Natural killer cell (primary cell): Measurements from ENCODE around the gene DENND5A. TPM values are rescaled to one million over a fixed set of nuclear protein-coding genes. Genes with fewer than 3 reads are reported as not detected.

ENCODE experiments used
- ATAC-seq, 3 donors: fragments of 150-1000 bp in 2 of 3; fragments of 200-7000 bp in 1 of 3; cut with Tn5 transposase; 1 replicate in 1 of 3; 2 replicates in 2 of 3; pipeline ENCODE4 v1.10.0; 2021; ENCODE audit warnings: mild to moderate bottlenecking in 2 of 3, moderate library complexity in 2 of 3
- DNase-seq, 2 donors: peaks; one replicate each; pipeline versions ENCODE4 v3.0.0 to v3.0.0-alpha.2; 2013 to 2021; ENCODE audit warnings: mixed read lengths in 1 of 2
- H3K27ac ChIP-seq: one replicate; pipeline ENCODE4 v1.5.1; 2013; ENCODE audit warnings: mild to moderate bottlenecking, low read length
- H3K27me3 ChIP-seq: one replicate; pipeline ENCODE4 v1.6.1; 2013; ENCODE audit warnings: low read length; ENCODE audit not compliant: control insufficient read depth, insufficient read depth
- H3K36me3 ChIP-seq: one replicate; pipeline ENCODE4 v1.6.1; 2013; ENCODE audit warnings: low read length; ENCODE audit not compliant: control insufficient read depth, insufficient read depth
- H3K4me1 ChIP-seq: one replicate; pipeline ENCODE4 v1.6.1; 2013; ENCODE audit warnings: low read length; ENCODE audit not compliant: control insufficient read depth, insufficient read depth
- H3K4me3 ChIP-seq: one replicate; pipeline ENCODE4 v1.5.1; 2013; ENCODE audit warnings: low read length
- H3K9me3 ChIP-seq: one replicate; pipeline ENCODE4 v1.6.1; 2013; ENCODE audit warnings: low read length; ENCODE audit not compliant: control insufficient read depth, insufficient read depth
- H3K27ac Mint-ChIP-seq, 2 donors: one replicate each; pipeline ENCODE4 v1.8.0; 2022; ENCODE audit warnings: mild to moderate bottlenecking in 2 of 2, mixed read lengths in 2 of 2, moderate library complexity in 1 of 2
- H3K27me3 Mint-ChIP-seq, 2 donors: one replicate each; pipeline ENCODE4 v1.8.0; 2022; ENCODE audit warnings: low read depth in 2 of 2, mixed read lengths in 2 of 2
- H3K36me3 Mint-ChIP-seq: one replicate; pipeline ENCODE4 v1.8.0; 2022; ENCODE audit warnings: mixed read lengths
- H3K4me1 Mint-ChIP-seq, 2 donors: one replicate each; pipeline ENCODE4 v1.8.0; 2022; ENCODE audit warnings: mixed read lengths in 2 of 2
- H3K4me3 Mint-ChIP-seq: one replicate; pipeline ENCODE4 v1.8.0; 2022; ENCODE audit warnings: mild to moderate bottlenecking, moderate library complexity, mixed read lengths
- H3K9me3 Mint-ChIP-seq, 2 donors: one replicate each; pipeline ENCODE4 v1.8.0; 2022; ENCODE audit warnings: mixed read lengths in 2 of 2
- WGBS: methylation state at CpG from one replicate; pipeline ENCODE4 v1.1.7; 2013; ENCODE audit warnings: missing lambda C conversion rate; ENCODE audit not compliant: insufficient coverage; 5-methylcytosine and 5-hydroxymethylcytosine counted together
- intact Hi-C: fragments of 100-400 bp; cut with micrococcal nuclease; formaldehyde crosslinking; loops from one replicate; pipeline ENCODE4 v1.14.2; 2022
- total RNA-seq, 4 donors: library from RNA; stranded (reverse); fragments of 120-200 nt in 1 of 4; gene quantifications; one replicate each; pipeline versions ENCODE4 v1.2.3 to v1.2.4, GENCODE V29; 2013 to 2022
- TF ChIP-seq, protein P1 (sequence below): fragments of 200-600 bp; IDR thresholded peaks from one replicate; pipeline ENCODE4 v1.8.0; 2022; ENCODE audit warnings: antibody characterized with exemption

The DENND5A gene
- total RNA-seq, 3 donors from 2014 or later (not counting 1 experiment from before 2014, with no cell fraction given): 23.8 to 42.5 (median 38.7) TPM

DNA sequence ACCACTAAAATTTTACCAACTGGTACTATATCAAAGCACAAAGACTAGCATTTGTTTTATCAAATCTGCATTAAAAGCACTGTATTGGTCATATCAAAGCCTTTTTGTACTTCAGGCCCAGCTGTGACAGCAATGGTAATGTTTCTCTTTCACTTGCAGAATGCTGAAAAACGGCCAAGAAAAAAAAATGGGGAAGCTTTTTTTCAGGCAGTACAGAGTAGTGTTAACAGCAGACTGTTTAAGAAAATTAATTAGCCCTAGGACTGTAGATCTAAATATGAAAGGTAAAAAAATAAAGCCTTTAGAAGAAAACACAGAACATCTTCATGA, 33.3 kb downstream of the DENND5A start:
- peak overlapping the region; percentile 11 for H3K4me3 ChIP-seq
- peaks cover 22% of the 10 kb centered on the region for H3K4me1 ChIP-seq
- Mint-ChIP-seq H3K9me3 (no peaks in the 10 kb centered on the region), H3K27me3 (no peaks in the 10 kb centered on the region), H3K36me3 (no peaks in the 10 kb centered on the region), H3K4me1 (peaks cover 29 to 30% of the 10 kb centered on the region in 2 donors), H3K27ac (peak overlapping the region; percentile 56 to 83), H3K4me3 (peak overlapping the region; percentile 69)
- DNase-seq (peak in 1 of 2 donors; percentile 34), ATAC-seq (peak in 2 of 3 donors; percentile 26 to 31)
- no peaks in the 10 kb centered on the region for H3K9me3 ChIP-seq
- H3K27me3 ChIP-seq: no peaks in the 10 kb centered on the region
- WGBS: 0% methylated on average over 1 of the region's 1 CpG
- intact Hi-C loops: no loop called here
- TF ChIP-seq, protein P1, sequence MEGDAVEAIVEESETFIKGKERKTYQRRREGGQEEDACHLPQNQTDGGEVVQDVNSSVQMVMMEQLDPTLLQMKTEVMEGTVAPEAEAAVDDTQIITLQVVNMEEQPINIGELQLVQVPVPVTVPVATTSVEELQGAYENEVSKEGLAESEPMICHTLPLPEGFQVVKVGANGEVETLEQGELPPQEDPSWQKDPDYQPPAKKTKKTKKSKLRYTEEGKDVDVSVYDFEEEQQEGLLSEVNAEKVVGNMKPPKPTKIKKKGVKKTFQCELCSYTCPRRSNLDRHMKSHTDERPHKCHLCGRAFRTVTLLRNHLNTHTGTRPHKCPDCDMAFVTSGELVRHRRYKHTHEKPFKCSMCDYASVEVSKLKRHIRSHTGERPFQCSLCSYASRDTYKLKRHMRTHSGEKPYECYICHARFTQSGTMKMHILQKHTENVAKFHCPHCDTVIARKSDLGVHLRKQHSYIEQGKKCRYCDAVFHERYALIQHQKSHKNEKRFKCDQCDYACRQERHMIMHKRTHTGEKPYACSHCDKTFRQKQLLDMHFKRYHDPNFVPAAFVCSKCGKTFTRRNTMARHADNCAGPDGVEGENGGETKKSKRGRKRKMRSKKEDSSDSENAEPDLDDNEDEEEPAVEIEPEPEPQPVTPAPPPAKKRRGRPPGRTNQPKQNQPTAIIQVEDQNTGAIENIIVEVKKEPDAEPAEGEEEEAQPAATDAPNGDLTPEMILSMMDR: no peak
- no peaks in the 10 kb centered on the region for H3K36me3 ChIP-seq
- H3K27ac ChIP-seq: no peak overlapping the region

DNA sequence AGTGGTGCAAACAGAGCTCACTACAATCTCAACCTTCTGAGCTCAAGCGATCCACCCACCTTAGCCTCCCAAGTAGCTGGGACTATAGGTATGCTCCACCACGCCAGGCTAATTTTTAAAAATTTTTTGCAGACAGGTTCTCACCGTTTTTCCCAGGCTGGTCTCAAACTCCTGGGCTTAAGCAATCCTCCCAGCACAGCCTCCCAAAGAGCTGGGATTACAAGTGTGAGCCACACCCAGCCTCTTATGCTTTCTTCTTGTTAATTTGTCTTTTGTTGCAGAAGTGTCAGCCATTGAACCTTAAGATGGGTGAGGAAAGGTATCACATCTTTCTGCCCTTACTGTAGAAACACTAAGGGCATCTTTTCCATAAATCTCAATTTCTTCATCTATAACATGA, 34.9 kb downstream of the DENND5A start:
- ATAC-seq: no peak
- H3K4me1 ChIP-seq: peaks cover 25% of the 10 kb centered on the region
- no peaks in the 10 kb centered on the region for H3K27me3 Mint-ChIP-seq
- 97% methylated on average over 3 of the region's 3 CpGs for WGBS
- peak overlapping the region; percentile 90 for H3K4me3 Mint-ChIP-seq
- no peak overlapping the region for H3K27ac ChIP-seq
- H3K4me3 ChIP-seq: no peak overlapping the region
- no peaks in the 10 kb centered on the region for H3K36me3 ChIP-seq
- peak overlapping the region in 1 of 2 donors; percentile 83 for H3K27ac Mint-ChIP-seq
- peaks cover 39 to 40% of the 10 kb centered on the region in 2 donors for H3K4me1 Mint-ChIP-seq
- no peak for DNase-seq
- no peaks in the 10 kb centered on the region for H3K27me3 ChIP-seq
- H3K9me3 Mint-ChIP-seq: no peaks in the 10 kb centered on the region
- intact Hi-C loops: no loop called here
- no peaks in the 10 kb centered on the region for H3K36me3 Mint-ChIP-seq
- H3K9me3 ChIP-seq: no peaks in the 10 kb centered on the region
- TF ChIP-seq, protein P1: no peak

DNA sequence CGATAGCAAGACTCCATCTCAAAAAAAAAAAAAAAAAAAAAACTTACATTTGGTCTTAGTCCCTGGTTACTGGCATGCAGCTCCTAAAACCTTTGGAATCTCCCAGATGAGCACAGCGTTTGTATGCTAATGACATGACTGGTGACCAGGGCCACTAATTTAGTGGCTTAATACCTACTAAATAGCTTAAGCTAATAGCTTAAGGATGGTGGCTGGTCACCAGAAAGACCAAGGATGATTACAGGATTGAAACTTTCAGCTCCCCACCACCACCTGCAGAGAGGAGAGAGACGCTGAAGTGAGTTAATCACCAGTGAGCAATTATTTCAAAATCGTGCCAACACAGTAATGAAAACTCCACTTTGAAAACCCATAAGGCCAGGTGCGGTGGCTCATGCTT, 37.1 kb downstream of the DENND5A start:
- Mint-ChIP-seq H3K36me3 (no peaks in the 10 kb centered on the region), H3K9me3 (no peaks in the 10 kb centered on the region), H3K27me3 (no peaks in the 10 kb centered on the region), H3K27ac (no peak overlapping the region), H3K4me1 (peaks cover 39 to 40% of the 10 kb centered on the region in 2 donors), H3K4me3 (no peak overlapping the region)
- Histone ChIP-seq H3K4me3 (no peak overlapping the region), H3K36me3 (no peaks in the 10 kb centered on the region), H3K9me3 (no peaks in the 10 kb centered on the region), H3K4me1 (peaks cover 25% of the 10 kb centered on the region), H3K27me3 (no peaks in the 10 kb centered on the region), H3K27ac (no peak overlapping the region)
- no peak for ATAC-seq
- WGBS: 95% methylated on average over 4 of the region's 5 CpGs
- DNase-seq: no peak
- TF ChIP-seq, protein P1: no peak
- intact Hi-C loops: no loop called here

DNA sequence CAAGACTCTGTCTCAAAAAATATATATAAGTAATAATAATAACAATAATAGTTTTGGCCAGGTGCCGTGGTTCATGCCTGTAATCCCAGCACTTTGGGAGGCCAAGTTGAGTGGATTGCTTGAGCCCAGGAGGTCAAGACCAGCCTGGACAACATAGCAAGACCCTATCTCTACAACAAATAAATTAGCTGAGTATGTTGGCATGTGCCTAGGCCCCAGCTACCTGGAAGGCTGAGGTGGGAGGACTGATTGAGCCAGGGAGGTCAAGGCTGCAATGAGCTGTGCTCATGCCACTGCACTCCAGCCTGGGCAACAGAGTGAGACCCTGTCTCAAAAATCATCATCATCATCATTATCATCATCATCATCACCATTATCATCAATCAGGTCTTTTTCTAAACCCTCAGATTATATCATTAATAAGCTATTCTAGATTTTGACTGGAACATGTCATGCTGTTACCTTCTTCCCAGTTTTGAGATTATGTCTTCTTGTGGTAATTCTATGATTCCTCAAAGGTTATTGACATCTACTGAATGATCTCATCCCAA, 39.3 kb downstream of the DENND5A start:
- Histone ChIP-seq H3K4me1 (peaks cover 21% of the 10 kb centered on the region), H3K4me3 (no peak overlapping the region), H3K27me3 (no peaks in the 10 kb centered on the region), H3K9me3 (no peaks in the 10 kb centered on the region), H3K36me3 (no peaks in the 10 kb centered on the region), H3K27ac (no peak overlapping the region)
- Mint-ChIP-seq H3K9me3 (no peaks in the 10 kb centered on the region), H3K4me1 (peaks cover 28 to 29% of the 10 kb centered on the region in 2 donors), H3K36me3 (no peaks in the 10 kb centered on the region), H3K27me3 (no peaks in the 10 kb centered on the region), H3K27ac (peak overlapping the region; percentile 23 to 68), H3K4me3 (no peak overlapping the region)
- DNase-seq (no peak), ATAC-seq (no peak)
- TF ChIP-seq, protein P1: no peak
- intact Hi-C loops: no loop called here
- WGBS: 100% methylated on average over 1 of the region's 1 CpG
